Liver (tissue), 2 donors: ENCODE data around the gene SRCAP.

Experiments used
- GABPA ChIP-seq, 2 donors: IDR thresholded peaks in 1 of 2; conservative IDR thresholded peaks in 1 of 2; 2 replicates each; pipeline ENCODE4 v1.6.1; 2016; ENCODE audit warnings: antibody characterized with exemption in 2 of 2, mild to moderate bottlenecking in 1 of 2, moderate library complexity in 1 of 2
- YY1 ChIP-seq: IDR thresholded peaks from 2 replicates; pipeline ENCODE4 v1.6.1; 2016; ENCODE audit warnings: antibody characterized with exemption, mild to moderate bottlenecking
- donor health status: healthy.

DNA sequence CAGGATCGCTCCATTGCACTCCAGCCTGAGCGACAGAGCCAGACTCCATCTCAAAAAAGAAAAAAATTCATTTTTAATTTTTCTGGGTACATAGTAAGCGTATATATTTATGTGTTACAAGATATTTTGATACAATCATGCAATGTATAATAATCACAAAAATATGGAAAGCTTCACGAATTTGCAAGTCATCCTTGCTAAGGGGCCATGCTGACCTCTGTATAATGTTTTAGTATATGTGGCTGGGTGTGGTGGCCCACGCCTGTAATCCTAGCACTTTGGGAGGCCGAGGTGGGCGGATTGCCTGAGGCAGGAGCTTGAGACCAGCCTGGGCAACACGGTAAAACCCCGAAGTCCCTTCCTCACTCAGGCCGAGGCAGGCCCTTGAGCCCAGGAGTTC lies 23.8 kb upstream of the SRCAP start:
- TF ChIP-seq YY1 (no peak), GABPA (IDR thresholded peaks at IDR 0.05 in 1 of 2, conservative IDR thresholded peaks at IDR 0.05 in 1 of 2) (no peak)
